ENCODE measurements around the gene ACTR8. TPM values are rescaled to one million over a fixed set of nuclear protein-coding genes. Genes with fewer than 3 reads are reported as not detected.

Gene ACTR8
- total RNA-seq, 1 donor from 2014 or later, result 42.7 TPM

GRCh38 chr3:53834429-53835095 lies 47.4 kb downstream of the ACTR8 start:
- Mint-ChIP-seq H3K27ac (no peak overlapping the region), H3K36me3 (ENCODE audit: low read depth) (no peaks in the 10 kb centered on the region), H3K27me3 (no peaks in the 10 kb centered on the region), H3K4me3 (no peak overlapping the region), H3K9me3 (no peaks in the 10 kb centered on the region), H3K4me1 (no peaks in the 10 kb centered on the region)
- no peak for TF ChIP-seq CTCF (IDR thresholded peaks at IDR 0.05)
- CTCF ChIA-PET, result no interaction called here
- ATAC-seq (ENCODE audit: low read depth), result no peak
- no peak for DNase-seq
- intact Hi-C loops (cut with micrococcal nuclease), result no loop called here
- POLR2A ChIA-PET, result interaction anchor here (0.6 kb wide), 1 partner anchor 220 kb away, joined by 9 read pairs; no protein-coding TSS in a partner anchor

GRCh38 chr3:53833700-53834099 lies 48.3 kb downstream of the ACTR8 start:
- intact Hi-C loops (cut with micrococcal nuclease), result no loop called here
- Mint-ChIP-seq H3K4me3 (no peak overlapping the region), H3K36me3 (ENCODE audit: low read depth) (no peaks in the 10 kb centered on the region), H3K4me1 (no peaks in the 10 kb centered on the region), H3K27me3 (no peaks in the 10 kb centered on the region), H3K9me3 (no peaks in the 10 kb centered on the region), H3K27ac (no peak overlapping the region)
- ChIA-PET POLR2A (no interaction called here), CTCF (no interaction called here)
- ATAC-seq (ENCODE audit: low read depth) (no peak), DNase-seq (no peak)
- no peak for TF ChIP-seq CTCF (IDR thresholded peaks at IDR 0.05)

- no peak overlapping the region for H3K27ac Mint-ChIP-seq
- intact Hi-C loops (cut with micrococcal nuclease), result no loop called here
- DNase-seq (no peak), ATAC-seq (ENCODE audit: low read depth) (no peak)
- H3K4me1 Mint-ChIP-seq, result no peaks in the 10 kb centered on the region
- CTCF ChIA-PET, result no interaction called here
- H3K9me3 Mint-ChIP-seq, result no peaks in the 10 kb centered on the region
- POLR2A ChIA-PET, result no interaction called here
- H3K4me3 Mint-ChIP-seq, result no peak overlapping the region
- H3K27me3 Mint-ChIP-seq, result no peaks in the 10 kb centered on the region
- H3K36me3 Mint-ChIP-seq (ENCODE audit: low read depth), result no peaks in the 10 kb centered on the region
- no peak for TF ChIP-seq CTCF (IDR thresholded peaks at IDR 0.05)
Observed at GRCh38 chr3:53833053-53833645, 48.8 kb downstream of the ACTR8 start.

- CTCF ChIA-PET, result no interaction called here
- H3K9me3 Mint-ChIP-seq, result no peaks in the 10 kb centered on the region
Observed at GRCh38 chr3:53830944-53831343, 51.0 kb downstream of the ACTR8 start.

GRCh38 chr3:53829605-53830004 lies 52.3 kb downstream of the ACTR8 start:
- DNase-seq, result no peak
- Mint-ChIP-seq H3K27me3 (no peaks in the 10 kb centered on the region), H3K4me1 (no peaks in the 10 kb centered on the region), H3K9me3 (no peaks in the 10 kb centered on the region), H3K36me3 (ENCODE audit: low read depth) (no peaks in the 10 kb centered on the region), H3K4me3 (no peak overlapping the region), H3K27ac (no peak overlapping the region)
- intact Hi-C loops (cut with micrococcal nuclease), result no loop called here
- ChIA-PET CTCF (no interaction called here), POLR2A (no interaction called here)
- TF ChIP-seq CTCF (IDR thresholded peaks at IDR 0.05), result no peak
- ATAC-seq (ENCODE audit: low read depth), result no peak

More at GRCh38 chr3:53830944-53831343, 51.0 kb downstream of the ACTR8 start:
- TF ChIP-seq CTCF (IDR thresholded peaks at IDR 0.05), result no peak
- H3K27ac Mint-ChIP-seq, result no peak overlapping the region
- ATAC-seq (ENCODE audit: low read depth) (no peak), DNase-seq (no peak)
- POLR2A ChIA-PET, result no interaction called here
- H3K4me1 Mint-ChIP-seq, result no peaks in the 10 kb centered on the region
- no peaks in the 10 kb centered on the region for H3K27me3 Mint-ChIP-seq
- intact Hi-C loops (cut with micrococcal nuclease), result no loop called here
- no peak overlapping the region for H3K4me3 Mint-ChIP-seq
- no peaks in the 10 kb centered on the region for H3K36me3 Mint-ChIP-seq (ENCODE audit: low read depth)
